ENCODE results near the gene RBM4B.

Gene RBM4B

GRCh38 chr11:66639814-66640340 is 37.8 kb downstream of the RBM4B start:
- DNase-seq, result peak in 1 of 2 donors; percentile 37

GRCh38 chr11:66639066-66639813 is 38.4 kb downstream of the RBM4B start:
- peak; percentile 37 to 44 for DNase-seq

- peak; percentile 100 for DNase-seq
Observed at GRCh38 chr11:66638177-66639065, 39.3 kb downstream of the RBM4B start, which contains the start of gene RBM4. RBM4 (plus strand) TSS chr11:66638703; CDS start chr11:66639712, 1,009 bp downstream.

- DNase-seq, result no peak
Observed at GRCh38 chr11:66637557-66638176, 40.0 kb downstream of the RBM4B start.

- DNase-seq, result no peak
Observed at GRCh38 chr11:66636411-66636810, 41.3 kb downstream of the RBM4B start.

GRCh38 chr11:66632952-66633351 is 44.7 kb downstream of the RBM4B start:
- DNase-seq, result no peak

GRCh38 chr11:66631883-66632282 is 45.8 kb downstream of the RBM4B start:
- no peak for DNase-seq

- no peak for DNase-seq
Observed at GRCh38 chr11:66629356-66629755, 48.3 kb downstream of the RBM4B start.

- no peak for DNase-seq
Observed at GRCh38 chr11:66628061-66628603, 49.6 kb downstream of the RBM4B start.

GRCh38 chr11:66626926-66627325 is 50.8 kb downstream of the RBM4B start:
- no peak for DNase-seq

GRCh38 chr11:66626382-66626781 is 51.3 kb downstream of the RBM4B start:
- DNase-seq, result no peak

GRCh38 chr11:66625752-66626149 is 51.9 kb downstream of the RBM4B start:
- DNase-seq, result no peak

GRCh38 chr11:66625041-66625751 is 52.5 kb downstream of the RBM4B start:
- no peak for DNase-seq

GRCh38 chr11:66624450-66624849 is 53.2 kb downstream of the RBM4B start:
- DNase-seq, result no peak

- peak; percentile 46 to 57 for DNase-seq
Observed at GRCh38 chr11:66619080-66619554, 58.6 kb downstream of the RBM4B start.

- DNase-seq, result peak; percentile 84 to 92
Observed at GRCh38 chr11:66617155-66617834, 60.4 kb downstream of the RBM4B start.

GRCh38 chr11:66616379-66617154 is 61.1 kb downstream of the RBM4B start, which contains the start of gene RBM14:
RBM14 (plus strand) TSS chr11:66616630; CDS start chr11:66616721, 91 bp downstream.
- DNase-seq, result peak; percentile 99

Data from inflammatory macrophage treated with lipopolysaccharide for 1 hour (primary cell).